ENCODE measurements around the gene CCNB3. TPM values are rescaled to one million over a fixed set of nuclear protein-coding genes. Genes with fewer than 3 reads are reported as not detected.

CCNB3 gene
- total and polyA plus RNA-seq, 2 of the 4 experiments (the other 2 are of a cell fraction), result 0.09 to 0.18 TPM

DNA sequence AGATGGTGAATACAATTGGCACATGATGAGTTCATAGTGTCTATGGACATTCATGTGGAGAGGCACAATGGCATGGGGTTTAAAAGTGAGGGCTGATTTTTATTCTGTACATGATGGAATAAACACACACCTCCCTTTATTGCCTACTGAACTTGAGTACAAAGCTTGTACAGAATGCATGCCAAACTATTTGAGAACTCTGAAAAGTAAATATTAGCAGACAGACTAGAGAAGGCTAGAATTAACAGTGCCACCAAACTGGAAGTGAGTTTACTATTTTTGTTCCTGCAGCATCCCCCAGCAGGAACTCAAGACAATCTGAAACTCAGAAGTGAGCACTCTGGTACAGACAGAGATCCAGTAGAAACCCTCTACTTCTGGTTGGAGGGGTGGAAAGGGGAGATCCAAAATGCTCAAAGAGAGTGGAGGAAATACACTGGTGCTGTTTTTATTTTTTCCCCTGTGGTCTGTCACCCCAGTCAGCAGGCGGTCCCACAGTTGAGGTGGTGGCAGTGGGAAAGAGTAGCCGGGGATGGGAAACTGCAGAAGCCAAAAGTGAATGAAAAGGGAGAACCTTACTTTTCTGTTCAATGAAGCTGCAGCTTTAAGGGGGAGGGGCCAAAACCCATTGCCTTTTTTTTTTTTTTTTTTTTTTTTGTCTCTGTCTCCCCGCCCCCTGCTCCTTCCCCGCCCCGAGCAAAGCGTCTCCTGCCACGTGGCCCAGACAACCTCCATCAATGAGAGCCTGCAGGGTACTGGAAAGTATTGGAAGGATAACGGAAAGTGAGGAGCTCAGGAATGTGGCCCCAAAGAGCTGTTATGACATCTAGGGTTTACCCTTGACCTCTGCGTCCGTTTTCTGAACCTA lies 24.3 kb upstream of the CCNB3 start:
- intact Hi-C loops (cut with micrococcal nuclease), result no loop called here
- H3K4ac ChIP-seq (ENCODE audit: low read depth, low read length), result no peak overlapping the region
- no peaks in the 10 kb centered on the region for H3K9me1 ChIP-seq (ENCODE audit: insufficient read depth, low read length)
- H3K4me1 ChIP-seq (ENCODE audit: control insufficient read depth, insufficient read depth, low read length), result no peaks in the 10 kb centered on the region
- H3K23ac ChIP-seq (ENCODE audit: low read depth, low read length), result no peak overlapping the region
- BruUV-seq (replicated peaks), result no TSS peak
- peaks cover 4% of the 10 kb centered on the region for H3K27me3 ChIP-seq (ENCODE audit: control insufficient read depth, insufficient read depth, low read length)
- no CpG with 5 or more reads among the region's 10 CpGs for WGBS, 2 experiments (ENCODE audit: extremely low coverage in 2 of 2, insufficient read length in 1 of 2)
- CTCF ChIA-PET, result no interaction called here
- no peaks in the 10 kb centered on the region for H4K20me1 ChIP-seq (ENCODE audit: insufficient read depth, low read length)
- H3K9me3 ChIP-seq (ENCODE audit: control insufficient read depth, insufficient read depth, low read length), result no peaks in the 10 kb centered on the region
- H3K79me1 ChIP-seq (ENCODE audit: low read depth in 1 of 2, low read length in 2 of 2), result no peaks in the 10 kb centered on the region
- no peak overlapping the region for H3K27ac ChIP-seq (ENCODE audit: insufficient read depth, low read length)
- DNase-seq, result no peak
- TF ChIP-seq BHLHE40 (IDR thresholded peaks at IDR 0.05; ENCODE audit: low read depth, low read length) (no peak), RCOR1 (IDR thresholded peaks at IDR 0.05; ENCODE audit: insufficient replicate concordance, low read length) (no peak), USF2 (IDR thresholded peaks at IDR 0.05; ENCODE audit: low read depth, low read length) (no peak), CEBPB (IDR thresholded peaks at IDR 0.05; ENCODE audit: low read depth, low read length) (no peak), SMC3 (IDR thresholded peaks at IDR 0.05; ENCODE audit: low read depth, low read length) (no peak), MXI1 (IDR thresholded peaks at IDR 0.05; ENCODE audit: borderline replicate concordance, low read depth, low read length) (no peak), POLR2A (IDR thresholded peaks at IDR 0.05; ENCODE audit: low read depth, low read length) (no peak), FOS (IDR thresholded peaks at IDR 0.05; ENCODE audit: low read depth, low read length) (no peak), MAZ (IDR thresholded peaks at IDR 0.05; ENCODE audit: borderline replicate concordance, low read depth, low read length) (no peak), RFX5 (IDR thresholded peaks at IDR 0.05; ENCODE audit: low read depth, low read length) (no peak), MAFK (IDR thresholded peaks at IDR 0.05; ENCODE audit: low read depth, low read length) (no peak), ELK1 (IDR thresholded peaks at IDR 0.05; ENCODE audit: borderline replicate concordance, low read depth, low read length) (no peak), CHD1 (IDR thresholded peaks at IDR 0.05; ENCODE audit: low read depth, low read length) (no peak), NFE2L2 (IDR thresholded peaks at IDR 0.05; ENCODE audit: low read depth, low read length) (no peak)
- TF ChIP-seq, protein P1, sequence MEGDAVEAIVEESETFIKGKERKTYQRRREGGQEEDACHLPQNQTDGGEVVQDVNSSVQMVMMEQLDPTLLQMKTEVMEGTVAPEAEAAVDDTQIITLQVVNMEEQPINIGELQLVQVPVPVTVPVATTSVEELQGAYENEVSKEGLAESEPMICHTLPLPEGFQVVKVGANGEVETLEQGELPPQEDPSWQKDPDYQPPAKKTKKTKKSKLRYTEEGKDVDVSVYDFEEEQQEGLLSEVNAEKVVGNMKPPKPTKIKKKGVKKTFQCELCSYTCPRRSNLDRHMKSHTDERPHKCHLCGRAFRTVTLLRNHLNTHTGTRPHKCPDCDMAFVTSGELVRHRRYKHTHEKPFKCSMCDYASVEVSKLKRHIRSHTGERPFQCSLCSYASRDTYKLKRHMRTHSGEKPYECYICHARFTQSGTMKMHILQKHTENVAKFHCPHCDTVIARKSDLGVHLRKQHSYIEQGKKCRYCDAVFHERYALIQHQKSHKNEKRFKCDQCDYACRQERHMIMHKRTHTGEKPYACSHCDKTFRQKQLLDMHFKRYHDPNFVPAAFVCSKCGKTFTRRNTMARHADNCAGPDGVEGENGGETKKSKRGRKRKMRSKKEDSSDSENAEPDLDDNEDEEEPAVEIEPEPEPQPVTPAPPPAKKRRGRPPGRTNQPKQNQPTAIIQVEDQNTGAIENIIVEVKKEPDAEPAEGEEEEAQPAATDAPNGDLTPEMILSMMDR (conservative IDR thresholded peaks at IDR 0.05; ENCODE audit: low read depth, low read length), result no peak
- H2BK5ac ChIP-seq (ENCODE audit: low read depth, low read length, poor library complexity, severe bottlenecking), result no peak overlapping the region
- no peak overlapping the region for H2AK5ac ChIP-seq (ENCODE audit: low read depth, low read length)
- H3K14ac ChIP-seq (replicated peaks; ENCODE audit: low read depth, low read length), result no peak overlapping the region
- H2BK20ac ChIP-seq (ENCODE audit: low read depth, low read length), result no peak overlapping the region
- POLR2A ChIA-PET (ENCODE audit: unreplicated experiment), result no interaction called here
- no peak overlapping the region for H3K4me2 ChIP-seq (ENCODE audit: low read depth, low read length)
- no peak overlapping the region for H4K8ac ChIP-seq (ENCODE audit: low read depth in 2 of 2, low read length in 2 of 2)
- no peak overlapping the region for H3K4me3 ChIP-seq (ENCODE audit: insufficient read depth, low read depth, low read length)
- no peak overlapping the region for H2BK15ac ChIP-seq (ENCODE audit: low read depth, low read length)
- ATAC-seq (ENCODE audit: low read depth), result no peak
- dilution Hi-C loops (cut with HindIII; ENCODE audit: low sequenced_read_pairs, unreplicated experiment), result no loop called here
- in situ Hi-C loops (cut with MboI; ENCODE audit: low sequenced_read_pairs), result no loop called here
- no peak overlapping the region for H4K91ac ChIP-seq (ENCODE audit: insufficient read depth, low read depth, low read length)
- no peak overlapping the region for H2AK9ac ChIP-seq (replicated peaks; ENCODE audit: low read depth, low read length, poor library complexity)
- H2BK120ac ChIP-seq (ENCODE audit: low read depth, low read length), result no peak overlapping the region
- no peak overlapping the region for H2AFZ ChIP-seq (replicated peaks; ENCODE audit: low read length, poor library complexity)
- H4K5ac ChIP-seq (ENCODE audit: low read depth, low read length), result no peak overlapping the region
- H3K18ac ChIP-seq (ENCODE audit: low read depth, low read length), result no peak overlapping the region
- no peak overlapping the region for H3K9ac ChIP-seq (ENCODE audit: low read depth, low read length)
- H3K36me3 ChIP-seq (ENCODE audit: control insufficient read depth, insufficient read depth, low read length), result no peaks in the 10 kb centered on the region
- no peak overlapping the region for H3K56ac ChIP-seq (ENCODE audit: extremely low read depth, insufficient read depth, low read length)
